Measurements from ENCODE around the gene SCAMP5.
A peak's percentile ranks its signal among the peaks of the same experiment; 100 is the strongest.

Gene SCAMP5

DNA sequence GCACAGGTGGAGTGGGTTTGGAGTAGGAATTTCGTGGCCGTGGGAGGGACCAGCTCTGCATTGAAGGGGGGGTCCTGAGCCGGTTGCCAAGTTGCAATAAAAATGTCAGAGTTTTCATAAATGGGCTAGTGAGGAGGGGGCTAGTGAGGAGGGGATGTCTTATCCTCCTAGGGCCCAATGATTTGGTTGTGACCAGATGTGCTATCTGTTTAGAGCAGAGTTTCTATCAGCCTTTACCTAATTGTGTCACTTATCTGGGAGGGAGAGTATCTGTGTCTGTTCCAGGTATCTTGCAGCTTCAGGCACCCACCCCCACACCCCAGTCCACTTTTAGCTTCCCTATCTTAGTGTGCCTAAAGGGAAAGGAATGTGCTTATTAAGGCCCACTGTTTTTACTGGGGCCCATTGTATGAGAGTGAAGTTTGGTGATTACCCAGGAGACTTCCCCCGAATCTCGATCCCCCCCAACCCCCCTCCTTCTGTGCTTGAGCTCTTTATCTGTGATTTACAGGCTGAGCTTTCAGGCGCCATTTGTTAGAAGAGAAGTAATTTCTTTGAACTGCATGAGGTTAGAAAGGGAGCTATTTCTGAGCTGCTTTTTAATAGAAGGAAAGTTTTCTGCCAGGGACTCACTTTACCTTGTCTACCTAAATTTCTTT lies 70.6 kb downstream of the SCAMP5 start:
- Histone ChIP-seq H2BK15ac (ENCODE audit: low read depth, poor library complexity, severe bottlenecking) (no peak overlapping the region), H2AFZ (ENCODE audit: low read depth, low read length) (no peak overlapping the region), H3K23ac (ENCODE audit: low read length in 2 of 2) (no peak overlapping the region), H3K79me1 (replicated peaks; ENCODE audit: low read length, poor library complexity, severe bottlenecking) (no peaks in the 10 kb centered on the region), H3K14ac (ENCODE audit: low read length in 2 of 2) (no peak overlapping the region), H3K4me1 (ENCODE audit: control insufficient read depth, insufficient read depth, low read depth, low read length) (peaks cover 2% of the 10 kb centered on the region), H3K27me3 (ENCODE audit: control insufficient read depth in 1 of 2, insufficient read depth in 1 of 2, low read length in 2 of 2) (peaks cover 8 to 40% of the 10 kb centered on the region in 2 experiments), H2AK5ac (ENCODE audit: low read length, severe bottlenecking) (no peak overlapping the region), H3K18ac (ENCODE audit: low read depth in 1 of 2, low read length in 2 of 2) (no peak overlapping the region), H3K36me3 (ENCODE audit: control insufficient read depth in 1 of 2, insufficient read depth in 2 of 2, low read depth in 1 of 2, low read length in 2 of 2) (no peaks in the 10 kb centered on the region), H3K4me3 (ENCODE audit: insufficient read depth in 1 of 2, low read depth in 1 of 2, low read length in 2 of 2) (peak overlapping the region in 1 of 2 experiments; percentile 8), H3K4me2 (ENCODE audit: low read length, poor library complexity, severe bottlenecking) (no peak overlapping the region), H2BK12ac (ENCODE audit: low read length in 2 of 2) (no peak overlapping the region), H3K27ac (ENCODE audit: low read length, poor library complexity, severe bottlenecking) (no peak overlapping the region), H4K8ac (ENCODE audit: low read length) (no peak overlapping the region), H3K9ac (ENCODE audit: low read length) (no peak overlapping the region), H3K9me3 (ENCODE audit: control insufficient read depth, low read length) (no peaks in the 10 kb centered on the region), H4K91ac (ENCODE audit: low read length) (no peak overlapping the region), H2BK5ac (ENCODE audit: low read depth, low read length, poor library complexity, severe bottlenecking) (no peak overlapping the region), H2BK120ac (ENCODE audit: low read depth, low read length) (no peak overlapping the region), H3K4ac (ENCODE audit: low read depth in 1 of 2, low read length in 2 of 2) (no peak overlapping the region)
- no peak for DNase-seq
- WGBS: 71% methylated on average over 3 of the region's 6 CpGs

DNA sequence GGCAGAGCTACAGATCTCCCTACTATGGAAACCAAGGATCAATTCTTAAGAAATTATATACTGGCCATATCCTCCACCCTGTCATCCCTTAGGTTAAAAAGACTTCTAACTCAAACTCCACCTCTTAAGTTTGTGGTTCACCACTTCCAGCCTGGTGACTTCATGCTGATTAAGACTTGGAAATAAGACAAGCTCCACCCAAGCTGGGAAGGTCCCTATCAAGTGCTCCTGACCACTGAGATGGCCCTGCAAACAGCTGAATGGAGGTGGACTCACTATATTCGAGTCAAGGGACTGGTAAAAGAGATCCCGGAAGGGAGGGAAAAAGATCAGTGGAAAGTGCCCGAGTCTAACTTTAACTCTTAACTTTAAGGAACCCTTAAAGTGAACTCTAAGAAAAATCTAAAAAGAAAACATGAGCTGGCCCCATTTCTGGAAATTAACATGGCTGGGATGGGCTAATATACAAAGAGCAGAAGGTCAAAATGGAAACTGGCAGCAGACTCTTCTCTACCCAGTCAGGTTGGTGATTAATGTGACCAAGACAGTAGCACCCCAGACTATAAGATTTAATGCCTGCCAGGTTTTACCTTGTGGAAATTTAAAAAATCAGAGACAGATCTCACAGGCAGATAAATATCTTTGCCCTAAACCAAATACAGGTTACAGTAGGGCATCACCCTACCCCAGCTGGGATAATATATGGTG lies 71.9 kb downstream of the SCAMP5 start:
- Histone ChIP-seq H3K4me1 (ENCODE audit: control insufficient read depth, insufficient read depth, low read depth, low read length) (peaks cover 2% of the 10 kb centered on the region), H2AK5ac (ENCODE audit: low read length, severe bottlenecking) (no peak overlapping the region), H3K18ac (ENCODE audit: low read depth in 1 of 2, low read length in 2 of 2) (no peak overlapping the region), H3K9ac (ENCODE audit: low read length) (no peak overlapping the region), H3K36me3 (ENCODE audit: control insufficient read depth in 1 of 2, insufficient read depth in 2 of 2, low read depth in 1 of 2, low read length in 2 of 2) (no peaks in the 10 kb centered on the region), H3K4me3 (ENCODE audit: insufficient read depth in 1 of 2, low read depth in 1 of 2, low read length in 2 of 2) (no peak overlapping the region), H3K4me2 (ENCODE audit: low read length, poor library complexity, severe bottlenecking) (no peak overlapping the region), H3K23ac (ENCODE audit: low read length in 2 of 2) (no peak overlapping the region), H2BK120ac (ENCODE audit: low read depth, low read length) (no peak overlapping the region), H3K9me3 (ENCODE audit: control insufficient read depth, low read length) (no peaks in the 10 kb centered on the region), H3K79me1 (replicated peaks; ENCODE audit: low read length, poor library complexity, severe bottlenecking) (no peaks in the 10 kb centered on the region), H2AFZ (ENCODE audit: low read depth, low read length) (no peak overlapping the region), H2BK5ac (ENCODE audit: low read depth, low read length, poor library complexity, severe bottlenecking) (no peak overlapping the region), H3K4ac (ENCODE audit: low read depth in 1 of 2, low read length in 2 of 2) (no peak overlapping the region), H3K27me3 (ENCODE audit: control insufficient read depth in 1 of 2, insufficient read depth in 1 of 2, low read length in 2 of 2) (peaks cover 8 to 50% of the 10 kb centered on the region in 2 experiments), H2BK12ac (ENCODE audit: low read length in 2 of 2) (no peak overlapping the region), H3K27ac (ENCODE audit: low read length, poor library complexity, severe bottlenecking) (no peak overlapping the region), H4K8ac (ENCODE audit: low read length) (no peak overlapping the region), H3K14ac (ENCODE audit: low read length in 2 of 2) (no peak overlapping the region), H2BK15ac (ENCODE audit: low read depth, poor library complexity, severe bottlenecking) (no peak overlapping the region), H4K91ac (ENCODE audit: low read length) (no peak overlapping the region)
- peak; percentile 56 for DNase-seq
- 60% methylated on average over 1 of the region's 3 CpGs for WGBS

DNA sequence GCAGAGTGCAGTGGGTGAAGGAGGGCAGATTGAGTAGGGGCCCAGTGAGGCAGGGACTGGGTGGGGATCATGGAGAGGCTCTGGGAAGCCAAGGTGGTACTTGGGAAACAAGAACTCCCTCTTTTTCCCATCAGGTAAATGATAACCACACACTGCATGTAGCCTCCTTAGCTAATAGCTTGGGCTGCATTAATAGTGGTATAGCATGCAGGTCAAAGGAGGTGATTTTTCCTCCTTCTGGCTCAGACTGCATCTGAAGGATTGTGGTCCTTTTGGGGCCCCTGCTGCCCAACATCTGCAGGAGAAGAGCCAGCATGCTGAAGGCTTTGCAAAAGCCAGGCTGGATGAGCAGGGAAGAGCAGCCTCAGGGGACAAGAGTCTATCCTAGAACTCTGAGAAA lies 73.4 kb downstream of the SCAMP5 start:
- no peak overlapping the region for H3K18ac ChIP-seq (ENCODE audit: low read depth in 1 of 2, low read length in 2 of 2)
- no peak overlapping the region for H3K4ac ChIP-seq (ENCODE audit: low read depth in 1 of 2, low read length in 2 of 2)
- no peak overlapping the region for H2AFZ ChIP-seq (ENCODE audit: low read depth, low read length)
- no peak overlapping the region for H2BK5ac ChIP-seq (ENCODE audit: low read depth, low read length, poor library complexity, severe bottlenecking)
- no peak overlapping the region for H2AK5ac ChIP-seq (ENCODE audit: low read length, severe bottlenecking)
- no peak overlapping the region for H4K91ac ChIP-seq (ENCODE audit: low read length)
- peaks cover 8 to 48% of the 10 kb centered on the region in 2 experiments for H3K27me3 ChIP-seq (ENCODE audit: control insufficient read depth in 1 of 2, insufficient read depth in 1 of 2, low read length in 2 of 2)
- H3K4me1 ChIP-seq (ENCODE audit: control insufficient read depth, insufficient read depth, low read depth, low read length): no peaks in the 10 kb centered on the region
- no peak overlapping the region for H2BK12ac ChIP-seq (ENCODE audit: low read length in 2 of 2)
- no peak overlapping the region for H3K4me2 ChIP-seq (ENCODE audit: low read length, poor library complexity, severe bottlenecking)
- no peaks in the 10 kb centered on the region for H3K9me3 ChIP-seq (ENCODE audit: control insufficient read depth, low read length)
- no peak overlapping the region for H4K8ac ChIP-seq (ENCODE audit: low read length)
- no peak overlapping the region for H3K14ac ChIP-seq (ENCODE audit: low read length in 2 of 2)
- no peak overlapping the region for H2BK15ac ChIP-seq (ENCODE audit: low read depth, poor library complexity, severe bottlenecking)
- H3K79me1 ChIP-seq (replicated peaks; ENCODE audit: low read length, poor library complexity, severe bottlenecking): no peaks in the 10 kb centered on the region
- H3K36me3 ChIP-seq (ENCODE audit: control insufficient read depth in 1 of 2, insufficient read depth in 2 of 2, low read depth in 1 of 2, low read length in 2 of 2): no peaks in the 10 kb centered on the region
- DNase-seq: no peak
- no peak overlapping the region for H2BK120ac ChIP-seq (ENCODE audit: low read depth, low read length)
- no peak overlapping the region for H3K9ac ChIP-seq (ENCODE audit: low read length)
- no peak overlapping the region for H3K23ac ChIP-seq (ENCODE audit: low read length in 2 of 2)
- H3K4me3 ChIP-seq (ENCODE audit: insufficient read depth in 1 of 2, low read depth in 1 of 2, low read length in 2 of 2): no peak overlapping the region
- no peak overlapping the region for H3K27ac ChIP-seq (ENCODE audit: low read length, poor library complexity, severe bottlenecking)

DNA sequence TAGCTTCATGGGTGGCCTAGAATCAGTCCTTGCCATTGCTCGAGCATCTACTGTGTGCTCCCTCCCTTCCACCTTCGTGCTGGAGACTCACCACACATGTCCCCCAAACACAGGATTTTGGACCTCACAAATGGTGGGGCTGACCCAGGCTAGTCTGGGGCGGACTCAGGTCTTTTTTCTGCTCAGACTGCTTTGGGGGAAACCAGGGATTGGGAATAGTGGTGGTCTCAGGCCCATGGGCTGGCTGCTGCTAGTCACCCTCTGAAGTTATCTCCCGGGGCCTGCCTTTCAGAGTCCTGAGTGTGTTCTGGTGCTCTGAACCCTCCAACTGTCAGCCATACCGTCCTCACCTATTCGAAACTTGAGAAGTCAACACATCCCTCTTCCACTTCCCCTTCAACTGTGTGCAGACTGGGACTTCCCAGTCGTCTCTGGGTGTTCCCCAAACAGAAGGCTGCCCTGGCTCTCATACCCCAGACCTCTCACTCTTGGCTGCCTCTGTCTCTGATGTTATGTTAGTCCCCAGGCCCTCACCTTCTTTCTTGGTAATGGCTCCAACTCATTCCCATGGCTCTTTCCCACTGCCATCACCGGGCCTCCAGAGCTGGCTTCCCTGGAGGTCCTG lies 74.0 kb downstream of the SCAMP5 start:
- Histone ChIP-seq H3K27ac (ENCODE audit: low read length, poor library complexity, severe bottlenecking) (no peak overlapping the region), H3K27me3 (ENCODE audit: control insufficient read depth in 1 of 2, insufficient read depth in 1 of 2, low read length in 2 of 2) (peaks cover 8 to 46% of the 10 kb centered on the region in 2 experiments), H3K14ac (ENCODE audit: low read length in 2 of 2) (no peak overlapping the region), H3K18ac (ENCODE audit: low read depth in 1 of 2, low read length in 2 of 2) (no peak overlapping the region), H3K79me1 (replicated peaks; ENCODE audit: low read length, poor library complexity, severe bottlenecking) (no peaks in the 10 kb centered on the region), H2AK5ac (ENCODE audit: low read length, severe bottlenecking) (no peak overlapping the region), H3K4me2 (ENCODE audit: low read length, poor library complexity, severe bottlenecking) (no peak overlapping the region), H2BK15ac (ENCODE audit: low read depth, poor library complexity, severe bottlenecking) (no peak overlapping the region), H2BK12ac (ENCODE audit: low read length in 2 of 2) (no peak overlapping the region), H3K4me1 (ENCODE audit: control insufficient read depth, insufficient read depth, low read depth, low read length) (no peaks in the 10 kb centered on the region), H3K9ac (ENCODE audit: low read length) (no peak overlapping the region), H2AFZ (ENCODE audit: low read depth, low read length) (no peak overlapping the region), H3K36me3 (ENCODE audit: control insufficient read depth in 1 of 2, insufficient read depth in 2 of 2, low read depth in 1 of 2, low read length in 2 of 2) (no peaks in the 10 kb centered on the region), H3K23ac (ENCODE audit: low read length in 2 of 2) (no peak overlapping the region), H2BK5ac (ENCODE audit: low read depth, low read length, poor library complexity, severe bottlenecking) (no peak overlapping the region), H2BK120ac (ENCODE audit: low read depth, low read length) (no peak overlapping the region), H3K4me3 (ENCODE audit: insufficient read depth in 1 of 2, low read depth in 1 of 2, low read length in 2 of 2) (no peak overlapping the region), H4K91ac (ENCODE audit: low read length) (no peak overlapping the region), H4K8ac (ENCODE audit: low read length) (no peak overlapping the region), H3K9me3 (ENCODE audit: control insufficient read depth, low read length) (no peaks in the 10 kb centered on the region), H3K4ac (ENCODE audit: low read depth in 1 of 2, low read length in 2 of 2) (no peak overlapping the region)
- 80% methylated on average over 8 of the region's 8 CpGs for WGBS
- DNase-seq: no peak

All from mesenchymal stem cell (in vitro differentiated cells and primary cell).